ENCODE measurements around the gene FRMD7.

FRMD7 gene

GRCh38 chrX:132094164-132094563 lies 33.7 kb downstream of the FRMD7 start:
- Histone ChIP-seq H3K4me1 (ENCODE audit: control insufficient read depth, insufficient read depth, low read length) (no peaks in the 10 kb centered on the region; the same call in 1 of the 2 replicates), H3K36me3 (ENCODE audit: control insufficient read depth, insufficient read depth, low read length) (no peaks in the 10 kb centered on the region), H3K9me3 (ENCODE audit: control insufficient read depth, insufficient read depth, low read depth, low read length) (no peaks in the 10 kb centered on the region), H3K27ac (ENCODE audit: low read depth, low read length) (no peak overlapping the region), H3K27me3 (ENCODE audit: control insufficient read depth, insufficient read depth, low read length) (peaks cover 19% of the 10 kb centered on the region; the same call in 1 of the 2 replicates), H3K9ac (ENCODE audit: low read length) (no peak overlapping the region), H3K4me3 (ENCODE audit: low read depth, low read length) (no peak overlapping the region)

- H3K4me3 ChIP-seq (ENCODE audit: low read depth, low read length), result no peak overlapping the region
Measured at GRCh38 chrX:132093239-132093860, 34.5 kb downstream of the FRMD7 start.

GRCh38 chrX:132092439-132093065 lies 35.3 kb downstream of the FRMD7 start:
- Histone ChIP-seq H3K27ac (ENCODE audit: low read depth, low read length) (no peak overlapping the region), H3K4me1 (ENCODE audit: control insufficient read depth, insufficient read depth, low read length) (no peaks in the 10 kb centered on the region; the same call in 1 of the 2 replicates), H3K27me3 (ENCODE audit: control insufficient read depth, insufficient read depth, low read length) (peaks cover 19% of the 10 kb centered on the region; the same call in 1 of the 2 replicates), H3K9ac (ENCODE audit: low read length) (no peak overlapping the region), H3K9me3 (ENCODE audit: control insufficient read depth, insufficient read depth, low read depth, low read length) (no peaks in the 10 kb centered on the region), H3K36me3 (ENCODE audit: control insufficient read depth, insufficient read depth, low read length) (no peaks in the 10 kb centered on the region), H3K4me3 (ENCODE audit: low read depth, low read length) (no peak overlapping the region)

More at GRCh38 chrX:132093239-132093860, 34.5 kb downstream of the FRMD7 start:
- H3K36me3 ChIP-seq (ENCODE audit: control insufficient read depth, insufficient read depth, low read length), result no peaks in the 10 kb centered on the region
- no peak overlapping the region for H3K9ac ChIP-seq (ENCODE audit: low read length)
- no peaks in the 10 kb centered on the region; the same call in 1 of the 2 replicates for H3K4me1 ChIP-seq (ENCODE audit: control insufficient read depth, insufficient read depth, low read length)
- no peaks in the 10 kb centered on the region for H3K9me3 ChIP-seq (ENCODE audit: control insufficient read depth, insufficient read depth, low read depth, low read length)
- peaks cover 21% of the 10 kb centered on the region; the same call in 1 of the 2 replicates for H3K27me3 ChIP-seq (ENCODE audit: control insufficient read depth, insufficient read depth, low read length)
- H3K27ac ChIP-seq (ENCODE audit: low read depth, low read length), result no peak overlapping the region

GRCh38 chrX:132090403-132091159 lies 37.2 kb downstream of the FRMD7 start:
- Histone ChIP-seq H3K9ac (ENCODE audit: low read length) (no peak overlapping the region), H3K4me3 (ENCODE audit: low read depth, low read length) (no peak overlapping the region), H3K4me1 (ENCODE audit: control insufficient read depth, insufficient read depth, low read length) (no peaks in the 10 kb centered on the region; the same call in 1 of the 2 replicates), H3K27me3 (ENCODE audit: control insufficient read depth, insufficient read depth, low read length) (peaks cover 15% of the 10 kb centered on the region; the same call in 1 of the 2 replicates), H3K27ac (ENCODE audit: low read depth, low read length) (no peak overlapping the region), H3K9me3 (ENCODE audit: control insufficient read depth, insufficient read depth, low read depth, low read length) (no peaks in the 10 kb centered on the region), H3K36me3 (ENCODE audit: control insufficient read depth, insufficient read depth, low read length) (no peaks in the 10 kb centered on the region)

- no peak overlapping the region for H3K9ac ChIP-seq (ENCODE audit: low read length)
- H3K4me3 ChIP-seq (ENCODE audit: low read depth, low read length), result no peak overlapping the region
- peaks cover 22% of the 10 kb centered on the region; the same call in 1 of the 2 replicates for H3K27me3 ChIP-seq (ENCODE audit: control insufficient read depth, insufficient read depth, low read length)
- no peaks in the 10 kb centered on the region for H3K36me3 ChIP-seq (ENCODE audit: control insufficient read depth, insufficient read depth, low read length)
- no peaks in the 10 kb centered on the region for H3K9me3 ChIP-seq (ENCODE audit: control insufficient read depth, insufficient read depth, low read depth, low read length)
- no peak overlapping the region for H3K27ac ChIP-seq (ENCODE audit: low read depth, low read length)
- H3K4me1 ChIP-seq (ENCODE audit: control insufficient read depth, insufficient read depth, low read length), result no peaks in the 10 kb centered on the region; the same call in 1 of the 2 replicates
Measured at GRCh38 chrX:132088864-132089263, 39.0 kb downstream of the FRMD7 start.

GRCh38 chrX:132086672-132087071 lies 41.1 kb downstream of the FRMD7 start:
- no peak overlapping the region for H3K9ac ChIP-seq (ENCODE audit: low read length)
- H3K27me3 ChIP-seq (ENCODE audit: control insufficient read depth, insufficient read depth, low read length), result peaks cover 26% of the 10 kb centered on the region; the same call in 1 of the 2 replicates
- H3K4me1 ChIP-seq (ENCODE audit: control insufficient read depth, insufficient read depth, low read length), result no peaks in the 10 kb centered on the region
- H3K27ac ChIP-seq (ENCODE audit: low read depth, low read length), result no peak overlapping the region
- no peaks in the 10 kb centered on the region for H3K36me3 ChIP-seq (ENCODE audit: control insufficient read depth, insufficient read depth, low read length)
- no peaks in the 10 kb centered on the region for H3K9me3 ChIP-seq (ENCODE audit: control insufficient read depth, insufficient read depth, low read depth, low read length)
- H3K4me3 ChIP-seq (ENCODE audit: low read depth, low read length), result no peak overlapping the region

- Histone ChIP-seq H3K9ac (ENCODE audit: low read length) (no peak overlapping the region), H3K4me3 (ENCODE audit: low read depth, low read length) (no peak overlapping the region), H3K27ac (ENCODE audit: low read depth, low read length) (no peak overlapping the region), H3K4me1 (ENCODE audit: control insufficient read depth, insufficient read depth, low read length) (no peaks in the 10 kb centered on the region), H3K9me3 (ENCODE audit: control insufficient read depth, insufficient read depth, low read depth, low read length) (no peaks in the 10 kb centered on the region), H3K27me3 (ENCODE audit: control insufficient read depth, insufficient read depth, low read length) (peaks cover 28% of the 10 kb centered on the region; the same call in 1 of the 2 replicates), H3K36me3 (ENCODE audit: control insufficient read depth, insufficient read depth, low read length) (no peaks in the 10 kb centered on the region)
Measured at GRCh38 chrX:132085786-132086185, 42.0 kb downstream of the FRMD7 start.

GRCh38 chrX:132077912-132078311 lies 49.9 kb downstream of the FRMD7 start:
- Histone ChIP-seq H3K4me1 (ENCODE audit: control insufficient read depth, insufficient read depth, low read length) (no peaks in the 10 kb centered on the region), H3K9ac (ENCODE audit: low read length) (no peak overlapping the region), H3K27ac (ENCODE audit: low read depth, low read length) (no peak overlapping the region), H3K9me3 (ENCODE audit: control insufficient read depth, insufficient read depth, low read depth, low read length) (no peaks in the 10 kb centered on the region), H3K4me3 (ENCODE audit: low read depth, low read length) (no peak overlapping the region), H3K27me3 (ENCODE audit: control insufficient read depth, insufficient read depth, low read length) (peaks cover 7% of the 10 kb centered on the region; the same call in 1 of the 2 replicates), H3K36me3 (ENCODE audit: control insufficient read depth, insufficient read depth, low read length) (peaks cover 20% of the 10 kb centered on the region)

GRCh38 chrX:132077414-132077813 lies 50.4 kb downstream of the FRMD7 start:
- no peaks in the 10 kb centered on the region for H3K9me3 ChIP-seq (ENCODE audit: control insufficient read depth, insufficient read depth, low read depth, low read length)
- no peaks in the 10 kb centered on the region for H3K4me1 ChIP-seq (ENCODE audit: control insufficient read depth, insufficient read depth, low read length)
- H3K4me3 ChIP-seq (ENCODE audit: low read depth, low read length), result no peak overlapping the region
- peaks cover 25% of the 10 kb centered on the region for H3K36me3 ChIP-seq (ENCODE audit: control insufficient read depth, insufficient read depth, low read length)
- H3K27me3 ChIP-seq (ENCODE audit: control insufficient read depth, insufficient read depth, low read length), result peaks cover 7% of the 10 kb centered on the region; the same call in 1 of the 2 replicates
- H3K9ac ChIP-seq (ENCODE audit: low read length), result no peak overlapping the region
- no peak overlapping the region for H3K27ac ChIP-seq (ENCODE audit: low read depth, low read length)

- Histone ChIP-seq H3K4me1 (ENCODE audit: control insufficient read depth, insufficient read depth, low read length) (no peaks in the 10 kb centered on the region), H3K4me3 (ENCODE audit: low read depth, low read length) (no peak overlapping the region), H3K36me3 (ENCODE audit: control insufficient read depth, insufficient read depth, low read length) (peaks cover 72% of the 10 kb centered on the region), H3K9me3 (ENCODE audit: control insufficient read depth, insufficient read depth, low read depth, low read length) (no peaks in the 10 kb centered on the region), H3K9ac (ENCODE audit: low read length) (no peak overlapping the region), H3K27ac (ENCODE audit: low read depth, low read length) (no peak overlapping the region), H3K27me3 (ENCODE audit: control insufficient read depth, insufficient read depth, low read length) (no peaks in the 10 kb centered on the region; the same call in 1 of the 2 replicates)
Measured at GRCh38 chrX:132071254-132071653, 56.6 kb downstream of the FRMD7 start.

- H3K27ac ChIP-seq (ENCODE audit: low read depth, low read length), result no peak overlapping the region
- no peaks in the 10 kb centered on the region for H3K4me1 ChIP-seq (ENCODE audit: control insufficient read depth, insufficient read depth, low read length)
- H3K4me3 ChIP-seq (ENCODE audit: low read depth, low read length), result no peak overlapping the region
- H3K9me3 ChIP-seq (ENCODE audit: control insufficient read depth, insufficient read depth, low read depth, low read length), result no peaks in the 10 kb centered on the region
- peaks cover 73% of the 10 kb centered on the region for H3K36me3 ChIP-seq (ENCODE audit: control insufficient read depth, insufficient read depth, low read length)
- no peak overlapping the region for H3K9ac ChIP-seq (ENCODE audit: low read length)
- H3K27me3 ChIP-seq (ENCODE audit: control insufficient read depth, insufficient read depth, low read length), result no peaks in the 10 kb centered on the region; the same call in 1 of the 2 replicates
Measured at GRCh38 chrX:132068405-132068804, 59.4 kb downstream of the FRMD7 start.
